ENCODE results near the gene DPYSL3. TPM values are rescaled to one million over a fixed set of nuclear protein-coding genes. Genes with fewer than 3 reads are reported as not detected.

The DPYSL3 gene
- total RNA-seq, 1 donor from 2014 or later = 84.1 TPM

- Mint-ChIP-seq H3K27me3 (ENCODE audit: unreplicated experiment) (no peaks in the 10 kb centered on the region), H3K9me3 (ENCODE audit: unreplicated experiment) (no peaks in the 10 kb centered on the region), H3K27ac (ENCODE audit: unreplicated experiment) (no peak overlapping the region), H3K4me1 (ENCODE audit: unreplicated experiment) (no peaks in the 10 kb centered on the region), H3K36me3 (ENCODE audit: unreplicated experiment) (no peaks in the 10 kb centered on the region), H3K4me3 (ENCODE audit: unreplicated experiment) (no peak overlapping the region)
- TF ChIP-seq, protein P1, sequence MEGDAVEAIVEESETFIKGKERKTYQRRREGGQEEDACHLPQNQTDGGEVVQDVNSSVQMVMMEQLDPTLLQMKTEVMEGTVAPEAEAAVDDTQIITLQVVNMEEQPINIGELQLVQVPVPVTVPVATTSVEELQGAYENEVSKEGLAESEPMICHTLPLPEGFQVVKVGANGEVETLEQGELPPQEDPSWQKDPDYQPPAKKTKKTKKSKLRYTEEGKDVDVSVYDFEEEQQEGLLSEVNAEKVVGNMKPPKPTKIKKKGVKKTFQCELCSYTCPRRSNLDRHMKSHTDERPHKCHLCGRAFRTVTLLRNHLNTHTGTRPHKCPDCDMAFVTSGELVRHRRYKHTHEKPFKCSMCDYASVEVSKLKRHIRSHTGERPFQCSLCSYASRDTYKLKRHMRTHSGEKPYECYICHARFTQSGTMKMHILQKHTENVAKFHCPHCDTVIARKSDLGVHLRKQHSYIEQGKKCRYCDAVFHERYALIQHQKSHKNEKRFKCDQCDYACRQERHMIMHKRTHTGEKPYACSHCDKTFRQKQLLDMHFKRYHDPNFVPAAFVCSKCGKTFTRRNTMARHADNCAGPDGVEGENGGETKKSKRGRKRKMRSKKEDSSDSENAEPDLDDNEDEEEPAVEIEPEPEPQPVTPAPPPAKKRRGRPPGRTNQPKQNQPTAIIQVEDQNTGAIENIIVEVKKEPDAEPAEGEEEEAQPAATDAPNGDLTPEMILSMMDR (IDR thresholded peaks at IDR 0.05) = no peak
- no peak for DNase-seq (ENCODE audit: extremely low spot score, unreplicated experiment)
Observed at GRCh38 chr5:147387109-147387508, 122.8 kb downstream of the DPYSL3 start.

GRCh38 chr5:147384346-147385193, 125.3 kb downstream of the DPYSL3 start:
- H3K4me1 Mint-ChIP-seq (ENCODE audit: unreplicated experiment) = no peaks in the 10 kb centered on the region
- DNase-seq (ENCODE audit: extremely low spot score, unreplicated experiment) = no peak
- no peak overlapping the region for H3K4me3 Mint-ChIP-seq (ENCODE audit: unreplicated experiment)
- H3K9me3 Mint-ChIP-seq (ENCODE audit: unreplicated experiment) = no peaks in the 10 kb centered on the region
- TF ChIP-seq, protein P1 (IDR thresholded peaks at IDR 0.05) = no peak
- H3K27me3 Mint-ChIP-seq (ENCODE audit: unreplicated experiment) = peaks cover 13% of the 10 kb centered on the region
- no peaks in the 10 kb centered on the region for H3K36me3 Mint-ChIP-seq (ENCODE audit: unreplicated experiment)
- H3K27ac Mint-ChIP-seq (ENCODE audit: unreplicated experiment) = no peak overlapping the region

DNA sequence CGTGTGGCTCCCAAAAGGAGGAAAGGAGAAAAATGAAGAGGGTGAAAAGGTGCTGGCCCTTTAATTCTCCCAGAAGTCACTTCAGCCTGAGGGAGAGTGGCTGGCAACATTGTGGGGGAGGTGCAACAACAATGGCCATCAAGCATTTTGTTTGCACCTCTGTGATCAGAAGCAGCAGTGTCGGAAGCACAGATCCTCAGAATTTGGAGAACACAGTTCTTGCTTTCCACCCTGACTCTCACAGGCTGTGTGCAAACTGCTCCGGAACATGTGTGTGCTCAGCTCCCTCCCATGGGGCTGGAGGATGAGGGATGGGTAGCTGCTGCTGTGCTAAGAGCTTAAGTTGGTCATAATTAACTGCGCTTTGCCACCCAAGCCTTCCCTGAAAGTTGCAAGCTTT, 127.1 kb downstream of the DPYSL3 start:
- TF ChIP-seq, protein P1 (IDR thresholded peaks at IDR 0.05) = no peak
- peaks cover 7% of the 10 kb centered on the region for H3K9me3 Mint-ChIP-seq (ENCODE audit: unreplicated experiment)
- H3K36me3 Mint-ChIP-seq (ENCODE audit: unreplicated experiment) = no peaks in the 10 kb centered on the region
- no peak for DNase-seq (ENCODE audit: extremely low spot score, unreplicated experiment)
- no peak overlapping the region for H3K4me3 Mint-ChIP-seq (ENCODE audit: unreplicated experiment)
- no peaks in the 10 kb centered on the region for H3K4me1 Mint-ChIP-seq (ENCODE audit: unreplicated experiment)
- peaks cover 26% of the 10 kb centered on the region for H3K27me3 Mint-ChIP-seq (ENCODE audit: unreplicated experiment)
- H3K27ac Mint-ChIP-seq (ENCODE audit: unreplicated experiment) = no peak overlapping the region

- Mint-ChIP-seq H3K27ac (ENCODE audit: unreplicated experiment) (no peak overlapping the region), H3K4me1 (ENCODE audit: unreplicated experiment) (no peaks in the 10 kb centered on the region), H3K4me3 (ENCODE audit: unreplicated experiment) (no peak overlapping the region), H3K36me3 (ENCODE audit: unreplicated experiment) (no peaks in the 10 kb centered on the region), H3K9me3 (ENCODE audit: unreplicated experiment) (peaks cover 7% of the 10 kb centered on the region), H3K27me3 (ENCODE audit: unreplicated experiment) (peaks cover 33% of the 10 kb centered on the region)
- TF ChIP-seq, protein P1 (IDR thresholded peaks at IDR 0.05) = no peak
- DNase-seq (ENCODE audit: extremely low spot score, unreplicated experiment) = no peak
Observed at GRCh38 chr5:147381555-147381954, 128.3 kb downstream of the DPYSL3 start.

DNA sequence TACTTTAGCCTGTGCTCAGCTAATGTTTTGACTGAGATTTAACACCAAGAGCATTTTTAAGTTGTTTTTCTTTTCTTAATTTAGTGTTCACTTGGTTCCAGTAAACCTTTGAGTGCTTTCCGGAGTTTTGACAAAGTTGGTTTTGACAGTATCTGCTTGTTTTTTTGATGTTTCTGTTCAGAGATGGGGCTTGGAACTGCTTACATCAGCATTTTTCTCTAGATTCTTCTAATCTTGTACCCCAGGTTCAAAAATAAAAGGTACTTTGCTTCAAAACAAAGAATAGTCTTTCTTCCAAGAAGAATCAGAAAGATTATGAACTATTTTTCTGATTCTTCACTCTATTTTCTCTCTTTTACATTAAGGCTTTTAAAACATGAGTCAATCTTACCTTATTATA, 132.2 kb downstream of the DPYSL3 start:
- H3K27me3 Mint-ChIP-seq (ENCODE audit: unreplicated experiment) = peaks cover 35% of the 10 kb centered on the region
- H3K36me3 Mint-ChIP-seq (ENCODE audit: unreplicated experiment) = no peaks in the 10 kb centered on the region
- H3K9me3 Mint-ChIP-seq (ENCODE audit: unreplicated experiment) = peaks cover 7% of the 10 kb centered on the region
- no peaks in the 10 kb centered on the region for H3K4me1 Mint-ChIP-seq (ENCODE audit: unreplicated experiment)
- TF ChIP-seq, protein P1 (IDR thresholded peaks at IDR 0.05) = no peak
- no peak for DNase-seq (ENCODE audit: extremely low spot score, unreplicated experiment)
- no peak overlapping the region for H3K27ac Mint-ChIP-seq (ENCODE audit: unreplicated experiment)
- H3K4me3 Mint-ChIP-seq (ENCODE audit: unreplicated experiment) = no peak overlapping the region

Measured in osteocyte (in vitro differentiated cells).